ENCODE measurements around the gene OR52H1.

GRCh38 chr11:5528495-5528894 is 19.8 kb downstream of the OR52H1 start:
- no peak for TF ChIP-seq CTCF (IDR thresholded peaks at IDR 0.05)
- TF ChIP-seq POLR2A (IDR thresholded peaks at IDR 0.05) = no peak

All from uterus (tissue), 2 donors.